HG02798 (cell line): ENCODE data around the gene ADAP2.
"Not testable (repeated sequence)": the region's sequence is repeated elsewhere in the genome, so short reads cannot be mapped to it uniquely, and the experiment has no call there.

Experiments used
- ATAC-seq: cut with Tn5 transposase; IDR thresholded peaks from one replicate; pipeline ENCODE4 v1.9.1; 2021; ENCODE audit warnings: mild to moderate bottlenecking; ENCODE audit not compliant: unreplicated experiment, poor library complexity

ADAP2 gene

GRCh38 chr17:30921544-30922196 lies at the start of gene ADAP2:
Gene ADAP2 (plus strand): TSS chr17:30921945. CDS start chr17:30922015, 70 bp downstream.
- peak; percentile 60 for ATAC-seq

- no peak for ATAC-seq
These were observed 35.6 kb upstream of the ADAP2 start for GRCh38 chr17:30886187-30886586.

DNA sequence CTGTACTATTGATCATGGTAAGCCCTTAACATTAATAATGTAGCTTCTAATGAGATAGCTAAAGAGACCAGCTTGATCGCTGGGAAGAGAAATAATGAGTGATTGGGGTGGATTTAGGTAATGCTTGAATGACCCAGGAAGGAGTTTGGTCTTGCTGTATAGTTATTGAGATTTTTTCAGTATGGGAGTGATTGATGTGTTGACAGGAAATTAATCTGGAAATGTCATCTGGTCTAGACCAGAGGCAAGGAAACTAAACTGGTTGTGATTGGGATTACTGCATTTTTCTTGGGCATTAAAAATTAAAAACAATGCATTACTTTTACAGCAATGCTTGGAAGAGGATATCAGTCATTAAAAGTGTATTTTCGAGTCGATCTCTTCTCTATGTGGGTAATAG lies 27.5 kb upstream of the ADAP2 start:
- ATAC-seq: no peak

DNA sequence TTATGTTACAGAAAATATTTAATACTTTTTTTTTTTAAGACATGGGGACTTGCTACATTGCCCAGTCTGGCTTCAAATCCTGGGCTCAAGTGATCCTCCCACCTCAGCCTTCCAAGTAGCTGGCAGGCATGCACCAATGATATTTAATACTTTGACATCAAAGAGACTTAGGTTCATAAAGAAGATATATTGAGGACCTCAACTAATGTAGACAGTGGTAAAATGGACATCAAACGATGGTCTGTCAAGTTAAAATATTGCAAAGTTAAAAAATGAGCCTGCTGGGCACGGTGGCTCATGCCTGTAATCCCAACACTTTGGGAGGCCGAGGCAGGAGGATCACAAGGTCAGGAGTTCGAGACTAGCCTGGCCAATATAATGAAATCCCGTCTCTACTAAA lies 24.4 kb upstream of the ADAP2 start:
- no peak for ATAC-seq

- peak; percentile 10 for ATAC-seq
These were observed 16.0 kb upstream of the ADAP2 start for GRCh38 chr17:30905742-30906100.

- peak; percentile 93 for ATAC-seq
These were observed 15.4 kb upstream of the ADAP2 start, which contains the start of gene TEFM for GRCh38 chr17:30906101-30906911. Gene TEFM (minus strand): TSS chr17:30906238. CDS start chr17:30906198, 40 bp downstream.

DNA sequence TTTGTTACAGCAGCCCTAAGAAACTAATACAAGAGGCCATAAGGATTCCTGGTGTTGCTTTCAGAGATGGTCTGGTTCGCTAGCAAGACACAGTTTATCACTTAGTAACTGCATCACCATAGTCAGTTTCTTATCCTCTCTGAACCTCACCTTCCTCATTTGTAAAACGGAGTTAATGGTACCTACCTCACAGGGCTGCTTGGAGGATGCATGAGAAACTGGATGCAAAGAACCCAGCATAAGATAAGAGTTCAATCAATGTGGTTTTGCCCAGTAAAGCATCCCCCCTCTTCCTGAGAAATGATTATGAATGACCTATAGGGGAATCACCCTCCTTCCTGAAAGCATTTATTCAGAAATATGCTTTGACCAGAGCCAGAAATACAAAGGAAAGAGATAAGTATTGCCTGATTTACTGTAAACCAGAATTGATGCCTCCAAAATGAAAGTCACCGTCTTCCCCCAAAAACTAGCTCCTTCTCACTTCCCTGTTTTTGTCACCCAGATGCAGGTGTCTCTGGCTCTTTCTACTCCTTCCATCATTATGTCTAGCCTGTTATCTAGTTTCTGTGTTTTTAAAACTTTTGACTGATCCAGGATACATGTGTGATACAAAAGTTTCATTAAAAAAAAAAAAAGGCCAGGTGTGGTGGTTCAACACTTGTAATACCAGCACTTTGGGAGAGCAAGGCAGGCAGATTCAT lies 12.9 kb upstream of the ADAP2 start:
- ATAC-seq: no peak

DNA sequence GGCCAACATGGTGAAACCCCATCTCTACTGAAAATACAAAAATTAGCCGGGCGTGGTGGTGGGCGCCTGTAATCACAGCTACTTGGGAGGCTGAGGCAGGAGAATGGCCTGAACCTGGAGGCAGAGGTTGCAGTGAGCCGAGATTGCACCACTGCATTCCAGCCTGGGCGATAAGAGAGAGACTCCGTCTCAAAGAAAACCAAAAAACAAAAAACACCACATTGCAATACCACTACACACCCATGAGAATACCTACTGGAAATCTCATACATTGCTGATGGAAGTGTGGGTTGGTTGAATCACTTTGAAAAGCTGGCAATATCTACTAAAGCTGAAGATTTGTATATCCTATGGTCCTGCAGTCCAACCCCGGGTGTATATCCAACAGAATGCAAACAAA lies 11.6 kb upstream of the ADAP2 start:
- ATAC-seq: not testable (repeated sequence)

GRCh38 chr17:30913955-30914354 lies 7.8 kb upstream of the ADAP2 start:
- ATAC-seq: no peak

GRCh38 chr17:30915833-30916611 lies 5.7 kb upstream of the ADAP2 start:
- no peak for ATAC-seq

DNA sequence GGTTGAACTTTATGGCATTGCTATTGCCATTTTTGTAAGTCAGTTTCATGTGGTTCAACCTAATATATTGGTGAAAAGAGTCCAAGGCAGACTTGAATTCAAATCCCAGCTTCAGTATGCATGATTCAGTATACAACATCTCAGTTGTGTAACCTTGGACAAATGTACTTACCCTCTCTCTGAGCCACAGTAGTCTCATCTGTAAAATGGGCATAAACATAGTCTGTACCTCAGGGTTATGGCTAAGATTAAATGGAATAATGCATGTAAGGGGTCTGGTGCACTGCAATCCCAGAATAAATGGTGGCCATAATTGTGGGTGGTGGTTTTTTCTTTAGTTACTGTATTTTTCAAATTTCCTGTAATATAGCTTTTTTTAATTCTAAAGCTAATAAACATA lies 4.7 kb upstream of the ADAP2 start:
- ATAC-seq: no peak

DNA sequence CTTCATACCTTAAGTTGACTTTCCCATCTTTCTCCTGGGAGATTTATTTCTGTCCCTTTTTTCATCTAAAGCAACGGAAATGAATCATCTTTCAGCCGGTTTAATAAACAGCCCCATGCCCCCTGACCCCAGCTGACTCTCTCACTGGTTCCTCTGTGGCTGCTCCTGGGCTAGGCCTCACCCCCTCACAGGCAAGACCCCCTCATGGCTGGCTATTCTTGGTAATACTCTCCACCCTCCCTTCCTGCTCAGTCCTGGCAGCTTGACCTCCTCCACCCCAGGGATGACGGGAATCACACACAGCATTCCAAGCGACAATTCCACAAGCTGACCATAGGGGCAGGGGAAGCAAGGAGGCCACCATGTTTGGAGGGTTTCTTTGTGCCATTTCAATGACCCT lies 1.5 kb upstream of the ADAP2 start:
- no peak for ATAC-seq

DNA sequence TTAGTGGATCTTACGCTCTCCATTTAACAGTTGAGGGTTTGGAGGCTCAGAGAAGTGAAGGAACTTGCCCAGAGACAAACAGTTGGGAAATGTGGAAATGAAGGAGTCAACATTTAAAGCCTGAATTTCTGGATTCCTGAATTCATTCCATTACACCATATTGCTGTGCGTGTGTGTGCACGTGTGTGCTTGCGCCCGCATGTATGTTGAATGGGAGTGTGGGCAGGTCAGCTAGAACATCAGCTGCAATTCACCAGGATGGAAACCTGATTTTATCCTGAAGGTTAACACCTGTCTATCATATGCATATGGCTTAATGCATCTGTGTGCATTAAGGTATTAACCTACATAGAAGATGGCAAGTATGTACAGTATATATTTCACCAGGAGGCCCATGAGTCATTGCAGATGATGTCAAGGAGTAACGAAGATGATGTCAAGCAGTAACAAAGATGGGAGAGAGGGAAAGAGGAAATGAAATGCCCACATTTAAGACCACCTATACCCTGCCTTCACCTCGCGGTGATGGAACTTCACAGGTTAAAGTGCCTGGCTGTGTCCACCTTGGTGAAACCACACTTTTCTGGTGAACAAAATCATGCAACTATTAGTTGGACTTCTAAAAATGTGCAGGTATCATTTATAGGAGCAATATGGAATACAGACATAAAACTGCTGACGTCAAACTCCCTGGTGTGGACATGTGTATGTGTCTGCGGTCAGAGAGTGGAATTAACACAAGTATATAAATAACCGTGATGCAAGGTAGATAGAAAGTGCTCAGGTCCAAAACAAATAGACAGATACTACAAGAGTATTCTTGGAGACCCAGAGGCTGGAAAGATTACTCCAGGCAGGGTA lies 832 bp upstream of the ADAP2 start:
- ATAC-seq: no peak

DNA sequence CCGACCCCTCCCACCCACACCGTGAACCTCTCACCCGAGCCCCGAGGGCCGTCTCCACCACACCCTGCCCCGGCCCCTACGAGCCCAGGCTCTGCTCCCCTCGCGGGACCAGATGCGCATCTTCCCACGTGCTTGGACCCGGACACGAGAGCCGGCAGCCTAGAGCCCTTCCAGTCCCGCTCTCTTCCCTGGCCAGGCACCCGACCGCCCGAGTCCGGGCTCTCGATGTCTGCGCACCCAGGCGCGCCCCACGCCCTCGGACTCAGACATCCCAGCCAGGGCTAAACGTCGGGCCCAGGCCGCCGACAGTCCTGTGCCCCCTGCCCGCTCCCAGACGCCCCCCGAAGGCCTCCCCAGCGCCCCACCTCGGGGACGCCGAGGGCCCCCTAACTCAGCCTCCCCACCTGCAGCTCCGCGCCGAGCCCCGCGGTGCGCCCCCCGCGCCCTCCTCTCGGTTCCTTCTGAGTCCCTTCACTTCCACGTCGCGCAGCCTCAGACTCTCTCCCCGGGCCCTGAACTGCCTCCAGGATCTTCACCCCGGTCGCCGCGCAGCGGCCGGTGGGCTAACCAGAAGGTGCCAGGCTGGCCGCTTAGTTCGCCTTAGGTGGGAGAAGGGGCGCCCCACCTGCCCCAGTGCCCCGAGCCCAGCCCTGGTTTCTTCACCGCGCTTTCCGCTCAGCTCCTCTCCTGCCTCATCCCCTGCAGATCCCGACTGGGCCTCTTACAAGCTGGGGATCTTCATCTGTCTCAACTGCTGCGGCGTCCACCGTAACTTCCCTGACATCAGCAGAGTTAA lies 688 bp downstream of the ADAP2 start:
- no peak for ATAC-seq

- no peak for ATAC-seq
These were observed 2.6 kb downstream of the ADAP2 start for GRCh38 chr17:30924341-30924740.

GRCh38 chr17:30926516-30926915 lies 4.8 kb downstream of the ADAP2 start:
- ATAC-seq: no peak

- no peak for ATAC-seq
These were observed 6.0 kb downstream of the ADAP2 start for GRCh38 chr17:30927756-30928155.

DNA sequence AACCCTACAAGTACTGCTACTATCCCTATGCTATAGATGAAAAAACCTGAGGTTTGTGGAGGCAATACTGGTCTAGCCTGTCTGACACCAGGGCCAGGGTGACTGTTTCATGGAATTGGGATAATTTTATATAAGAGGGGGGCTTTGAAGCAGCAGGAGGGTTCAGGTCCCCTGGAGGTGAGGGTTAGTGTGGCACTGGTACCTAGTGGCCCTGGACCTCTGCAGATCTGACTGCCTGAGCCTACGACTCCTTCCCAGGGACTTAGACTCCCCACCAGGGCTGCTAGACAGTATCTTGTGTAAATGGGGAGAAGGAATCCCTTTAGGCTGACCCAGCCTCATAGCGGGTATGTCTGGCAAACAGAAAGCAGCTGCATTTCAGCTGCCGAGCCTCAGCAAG lies 6.8 kb downstream of the ADAP2 start:
- no peak for ATAC-seq
